NCI-H1694 treated with DMSO at 0.1 percent for 48 hours (cell line): ENCODE data around the gene LMCD1.

Experiments used
- DNase-seq: peaks from one replicate; lab custom pipeline; 2025; lab: John Stamatoyannopoulos, UW

LMCD1 gene

GRCh38 chr3:8537440-8537839 is 35.8 kb downstream of the LMCD1 start:
- no peak for DNase-seq

GRCh38 chr3:8538223-8538622 is 36.6 kb downstream of the LMCD1 start:
- DNase-seq, result no peak

- DNase-seq, result no peak
These were observed 37.3 kb downstream of the LMCD1 start for GRCh38 chr3:8538913-8539312.

- no peak for DNase-seq
These were observed 37.8 kb downstream of the LMCD1 start for GRCh38 chr3:8539419-8539818.

GRCh38 chr3:8540456-8540855 is 38.8 kb downstream of the LMCD1 start:
- no peak for DNase-seq

- DNase-seq, result no peak
These were observed 39.9 kb downstream of the LMCD1 start for GRCh38 chr3:8541486-8541885.

- no peak for DNase-seq
These were observed 40.8 kb downstream of the LMCD1 start for GRCh38 chr3:8542190-8543135.

GRCh38 chr3:8546609-8547008 is 45.0 kb downstream of the LMCD1 start:
- DNase-seq, result no peak

- no peak for DNase-seq
These were observed 47.1 kb downstream of the LMCD1 start for GRCh38 chr3:8548502-8549275.

- no peak for DNase-seq
These were observed 47.7 kb downstream of the LMCD1 start for GRCh38 chr3:8549354-8549753.

- DNase-seq, result no peak
These were observed 49.0 kb downstream of the LMCD1 start for GRCh38 chr3:8550611-8551010.

GRCh38 chr3:8552223-8552762 is 50.7 kb downstream of the LMCD1 start:
- DNase-seq, result no peak

- DNase-seq, result no peak
These were observed 51.8 kb downstream of the LMCD1 start for GRCh38 chr3:8553405-8553804.

- DNase-seq, result no peak
These were observed 53.1 kb downstream of the LMCD1 start for GRCh38 chr3:8554696-8555095.

- DNase-seq, result no peak
These were observed 53.6 kb downstream of the LMCD1 start for GRCh38 chr3:8555113-8555661.

GRCh38 chr3:8555725-8556472 is 54.3 kb downstream of the LMCD1 start:
- peak; percentile 6 for DNase-seq

- DNase-seq, result no peak
These were observed 54.8 kb downstream of the LMCD1 start for GRCh38 chr3:8556473-8556869.

GRCh38 chr3:8557298-8557697 is 55.7 kb downstream of the LMCD1 start:
- DNase-seq, result no peak

GRCh38 chr3:8558645-8559044 is 57.0 kb downstream of the LMCD1 start:
- no peak for DNase-seq

- DNase-seq, result no peak
These were observed 57.7 kb downstream of the LMCD1 start for GRCh38 chr3:8559351-8559750.

- no peak for DNase-seq
These were observed 58.9 kb downstream of the LMCD1 start for GRCh38 chr3:8560366-8561007.
